ENCODE results near the gene EXOG. TPM values are rescaled to one million over a fixed set of nuclear protein-coding genes. Genes with fewer than 3 reads are reported as not detected.

Gene EXOG
- total and polyA plus RNA-seq, 12 donors, result 5.8 to 16.3 (median 11.4) TPM

DNA sequence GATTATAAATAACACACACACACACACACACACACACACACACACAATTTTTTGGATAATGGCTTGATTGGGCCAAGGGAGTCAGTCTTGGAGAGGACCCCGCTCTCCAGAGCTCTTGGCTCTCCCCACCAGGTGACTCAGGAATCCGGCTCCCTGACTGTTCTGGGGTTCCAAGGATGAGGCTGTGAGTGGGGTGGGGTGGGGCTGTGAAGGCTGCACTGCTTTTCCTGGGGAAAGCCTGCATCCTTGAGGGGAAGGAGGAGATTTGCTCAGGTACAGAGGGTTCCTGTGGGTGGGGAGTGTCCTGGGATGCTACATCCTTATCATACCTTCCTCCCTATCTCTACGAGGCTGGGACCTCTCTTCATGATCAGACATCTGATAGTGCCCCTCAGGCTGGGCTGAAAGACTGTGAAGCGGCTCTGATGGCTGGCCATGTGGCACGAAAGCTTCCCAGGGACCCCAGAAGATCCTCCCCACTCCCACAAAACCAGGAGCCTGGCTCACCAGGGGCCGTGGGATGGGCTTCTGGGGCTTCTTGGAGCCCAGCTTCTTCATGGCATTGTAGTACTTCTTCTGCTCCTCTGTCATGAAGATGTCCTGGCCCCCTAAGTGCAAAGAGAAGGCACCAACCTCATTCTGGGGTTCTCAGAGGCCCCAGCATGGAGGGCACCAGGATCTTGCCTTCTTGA is 59.2 kb downstream of the EXOG start:
- intact Hi-C loops (cut with DNase I), result no loop called here
- no peaks in the 10 kb centered on the region for H3K27me3 ChIP-seq
- no peak overlapping the region for H3K4me3 ChIP-seq
- H3K27ac ChIP-seq, result no peak overlapping the region
- 80 to 88% (median 84%) methylated on average over 3 to 6 of the region's 6 CpGs for WGBS, 4 donors
- no peak for TF ChIP-seq POLR2A (IDR thresholded peaks at IDR 0.05)
- TF ChIP-seq, protein P1, sequence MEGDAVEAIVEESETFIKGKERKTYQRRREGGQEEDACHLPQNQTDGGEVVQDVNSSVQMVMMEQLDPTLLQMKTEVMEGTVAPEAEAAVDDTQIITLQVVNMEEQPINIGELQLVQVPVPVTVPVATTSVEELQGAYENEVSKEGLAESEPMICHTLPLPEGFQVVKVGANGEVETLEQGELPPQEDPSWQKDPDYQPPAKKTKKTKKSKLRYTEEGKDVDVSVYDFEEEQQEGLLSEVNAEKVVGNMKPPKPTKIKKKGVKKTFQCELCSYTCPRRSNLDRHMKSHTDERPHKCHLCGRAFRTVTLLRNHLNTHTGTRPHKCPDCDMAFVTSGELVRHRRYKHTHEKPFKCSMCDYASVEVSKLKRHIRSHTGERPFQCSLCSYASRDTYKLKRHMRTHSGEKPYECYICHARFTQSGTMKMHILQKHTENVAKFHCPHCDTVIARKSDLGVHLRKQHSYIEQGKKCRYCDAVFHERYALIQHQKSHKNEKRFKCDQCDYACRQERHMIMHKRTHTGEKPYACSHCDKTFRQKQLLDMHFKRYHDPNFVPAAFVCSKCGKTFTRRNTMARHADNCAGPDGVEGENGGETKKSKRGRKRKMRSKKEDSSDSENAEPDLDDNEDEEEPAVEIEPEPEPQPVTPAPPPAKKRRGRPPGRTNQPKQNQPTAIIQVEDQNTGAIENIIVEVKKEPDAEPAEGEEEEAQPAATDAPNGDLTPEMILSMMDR (IDR thresholded peaks at IDR 0.05), result no peak
- no peaks in the 10 kb centered on the region for H3K4me1 ChIP-seq (replicated peaks in 1 of 2)
- H3K36me3 ChIP-seq (replicated peaks in 1 of 2), result no peaks in the 10 kb centered on the region
- no peaks in the 10 kb centered on the region for H3K9me3 ChIP-seq (replicated peaks in 1 of 3)
- DNase-seq, result peak in 1 of 7 donors; percentile 35

DNA sequence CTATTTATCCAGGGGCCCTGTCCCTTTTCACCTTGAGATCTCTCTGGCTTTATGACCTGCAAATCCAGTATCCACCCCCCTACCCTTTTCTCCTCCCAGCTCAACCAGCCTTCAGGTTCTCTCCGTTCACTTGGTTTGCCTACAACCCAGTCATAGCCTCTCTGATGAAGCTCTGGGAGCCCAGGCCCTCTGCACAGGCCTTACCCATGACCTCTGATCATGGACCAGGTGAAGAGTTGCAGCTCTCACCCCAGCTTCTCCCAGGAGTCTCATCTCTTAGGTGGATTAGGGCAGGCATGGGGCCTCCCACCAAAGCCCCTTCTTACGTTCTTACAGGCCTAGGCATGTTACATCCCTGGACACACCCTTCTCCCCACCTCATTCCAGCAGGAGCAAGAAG is 59.8 kb downstream of the EXOG start:
- WGBS, 4 donors, result 91 to 100% (median 97%) methylated on average over 2 of the region's 2 CpGs
- H3K4me3 ChIP-seq, result no peak overlapping the region
- DNase-seq, result peak in 1 of 7 donors; percentile 2
- H3K9me3 ChIP-seq (replicated peaks in 1 of 3), result no peaks in the 10 kb centered on the region
- no peak overlapping the region for H3K27ac ChIP-seq
- no peaks in the 10 kb centered on the region for H3K27me3 ChIP-seq
- TF ChIP-seq, protein P1 (IDR thresholded peaks at IDR 0.05), result no peak
- TF ChIP-seq POLR2A (IDR thresholded peaks at IDR 0.05), result no peak
- intact Hi-C loops (cut with DNase I), result no loop called here
- no peaks in the 10 kb centered on the region for H3K4me1 ChIP-seq (replicated peaks in 1 of 2)
- no peaks in the 10 kb centered on the region for H3K36me3 ChIP-seq (replicated peaks in 1 of 2)

DNA sequence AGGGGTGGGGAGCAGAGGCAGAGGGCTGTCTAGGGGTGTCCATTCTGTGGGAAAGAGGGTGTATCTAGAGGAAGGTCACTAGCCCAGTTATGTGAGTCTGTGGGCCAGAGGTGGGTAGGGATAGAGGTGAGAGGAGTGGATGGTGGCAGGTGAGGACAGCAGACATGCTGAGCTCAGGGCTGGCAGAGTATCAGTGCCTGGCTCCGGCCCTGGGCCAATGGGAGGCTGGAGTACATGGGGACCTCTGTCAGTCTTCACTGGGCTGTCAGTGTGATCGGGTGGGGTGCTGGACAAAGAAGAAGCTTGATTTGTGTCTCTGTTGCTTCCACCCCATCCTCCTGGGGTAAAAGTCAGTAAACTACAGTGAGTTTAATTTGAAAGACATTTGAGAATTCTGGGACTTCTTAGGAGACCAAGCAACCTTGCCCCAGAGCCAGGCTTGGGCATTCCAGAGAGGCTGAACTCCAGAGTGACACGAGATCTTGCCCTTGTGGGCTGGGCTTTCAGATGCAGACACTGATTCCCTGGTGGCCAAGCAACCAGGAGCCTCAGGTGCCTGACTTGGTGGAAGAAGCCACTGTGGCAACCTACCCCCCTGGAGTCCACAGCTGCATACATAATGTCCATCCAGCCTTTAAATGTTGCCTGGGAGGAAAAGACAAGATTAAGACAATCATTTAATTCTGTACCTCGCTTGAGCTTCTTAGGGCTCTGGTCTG is 60.7 kb downstream of the EXOG start:
- peak in 1 of 7 donors; percentile 25 for DNase-seq
- TF ChIP-seq POLR2A (IDR thresholded peaks at IDR 0.05), result no peak
- TF ChIP-seq, protein P1 (IDR thresholded peaks at IDR 0.05), result no peak
- H3K4me3 ChIP-seq, result no peak overlapping the region
- H3K4me1 ChIP-seq (replicated peaks in 1 of 2), result no peaks in the 10 kb centered on the region
- H3K27me3 ChIP-seq, result no peaks in the 10 kb centered on the region
- 74 to 92% (median 87%) methylated on average over 3 to 4 of the region's 4 CpGs for WGBS, 4 donors
- no peaks in the 10 kb centered on the region for H3K9me3 ChIP-seq (replicated peaks in 1 of 3)
- intact Hi-C loops (cut with DNase I), result no loop called here
- no peak overlapping the region for H3K27ac ChIP-seq
- H3K36me3 ChIP-seq (replicated peaks in 1 of 2), result no peaks in the 10 kb centered on the region

DNA sequence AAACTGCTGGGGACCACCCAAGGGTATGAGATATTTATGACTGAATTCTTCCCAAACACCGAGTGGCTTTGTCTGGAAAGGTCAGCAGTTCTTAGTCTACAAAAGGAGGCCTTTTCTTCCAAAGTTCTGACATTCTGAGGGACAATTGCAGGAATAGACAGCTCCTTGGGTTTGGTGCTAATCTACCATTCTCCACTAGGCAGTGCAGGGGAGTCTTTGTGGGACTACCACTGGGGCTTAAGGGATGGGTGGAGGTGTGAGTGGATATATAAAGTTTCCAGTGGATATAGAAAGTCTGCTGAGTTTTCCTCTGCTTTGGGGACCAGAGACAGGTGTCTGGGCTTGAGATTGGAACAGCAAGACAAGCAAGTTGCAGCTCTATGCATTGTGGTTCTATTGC is 62.7 kb downstream of the EXOG start:
- intact Hi-C loops (cut with DNase I), result no loop called here
- H3K4me1 ChIP-seq (replicated peaks in 1 of 2), result no peaks in the 10 kb centered on the region
- DNase-seq, result no peak
- H3K9me3 ChIP-seq (replicated peaks in 1 of 3), result no peaks in the 10 kb centered on the region
- no peak overlapping the region for H3K4me3 ChIP-seq
- H3K27ac ChIP-seq, result no peak overlapping the region
- WGBS, 4 donors, result 53 to 82% (median 71%) methylated on average over 1 of the region's 1 CpG
- H3K27me3 ChIP-seq, result no peaks in the 10 kb centered on the region
- TF ChIP-seq, protein P1 (IDR thresholded peaks at IDR 0.05), result no peak
- TF ChIP-seq POLR2A (IDR thresholded peaks at IDR 0.05), result no peak
- H3K36me3 ChIP-seq (replicated peaks in 1 of 2), result no peaks in the 10 kb centered on the region

Measured in adrenal gland (tissue), 12 donors.